Ovary (tissue), 3 donors: Measurements from ENCODE around the gene CCR2.

Source experiments
- CTCF ChIP-seq, 3 donors: fragments of 450-650 bp in 2 of 3; fragments of 200-600 bp in 1 of 3; IDR thresholded peaks; one replicate each; pipeline versions ENCODE4 v1.5.1 to v1.8.0; 2016 to 2022; ENCODE audit warnings: antibody characterized with exemption in 3 of 3, mild to moderate bottlenecking in 1 of 3
- EP300 ChIP-seq: sonication (generic); formaldehyde crosslinking; IDR thresholded peaks from one replicate; pipeline ENCODE4 v1.6.1; 2017; ENCODE audit warnings: antibody characterized with exemption
- POLR2A ChIP-seq: fragments of 450-650 bp; IDR thresholded peaks from one replicate; pipeline ENCODE4 v1.6.1; 2017; ENCODE audit warnings: antibody characterized with exemption, mild to moderate bottlenecking, moderate library complexity
- donor health status: DM: no; HTN: no; CAD: no.

DNA sequence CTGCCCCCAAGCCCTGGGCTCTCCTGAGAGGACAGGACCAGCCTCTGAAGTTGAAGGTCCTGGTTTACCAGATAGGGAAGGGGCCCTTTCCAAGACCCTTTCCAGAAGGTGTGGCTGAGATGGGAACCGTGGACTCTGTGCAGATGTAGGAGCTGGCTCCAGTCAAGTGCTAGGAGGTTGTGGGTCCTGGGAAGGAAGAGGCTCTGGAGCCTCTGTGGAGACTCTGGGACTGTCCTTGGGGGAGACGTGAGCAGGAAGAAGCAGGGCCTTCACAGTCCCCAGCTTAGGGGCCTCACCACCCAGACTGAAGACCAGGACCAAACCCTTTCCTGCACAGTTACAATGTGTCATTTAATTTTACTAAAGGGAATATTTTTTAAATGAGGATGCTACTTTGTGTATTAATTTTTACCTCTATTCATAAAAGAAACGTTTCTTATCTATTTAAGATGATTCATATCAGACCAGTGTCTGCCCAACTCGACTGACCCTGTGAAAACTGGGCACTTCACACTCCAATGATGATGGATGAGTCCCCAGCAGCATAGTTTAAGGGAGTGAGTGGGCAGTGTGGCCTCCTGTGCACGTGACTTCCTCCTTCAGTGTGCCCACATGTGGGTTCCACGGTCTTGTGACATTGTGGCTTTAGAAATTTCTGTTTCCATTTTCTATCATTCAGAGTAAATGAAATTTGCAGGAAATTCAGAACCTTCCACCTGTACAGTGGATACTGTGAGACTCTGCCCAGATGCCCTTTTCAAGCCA lies 42.0 kb downstream of the CCR2 start:
- no peak for TF ChIP-seq EP300
- TF ChIP-seq POLR2A, result no peak
- no peak for TF ChIP-seq CTCF (IDR thresholded peaks at IDR 0.05)
